Activated CD8-positive, alpha-beta T cell treated with anti-CD3 and anti-CD28 coated beads for 36 hours (primary cell): ENCODE data around the gene ME3. TPM values are rescaled to one million over a fixed set of nuclear protein-coding genes. Genes with fewer than 3 reads are reported as not detected.

ENCODE experiments used
- ATAC-seq: fragments of 200-7000 bp; cut with Tn5 transposase; one replicate; pipeline ENCODE4 v1.10.0; 2021; ENCODE audit warnings: mild to moderate bottlenecking, moderate library complexity
- CTCF ChIA-PET: fragments of 350-600 bp; sonication (Branson Sonifier 250); formaldehyde crosslinking; loops from one replicate; lab custom pipeline; 2021; ENCODE audit warnings: antibody characterized with exemption; lab: Charles Lee
- POLR2A ChIA-PET: fragments of 350-600 bp; sonication (Branson Sonifier 250); formaldehyde crosslinking; loops from one replicate; lab custom pipeline; 2021; ENCODE audit warnings: antibody characterized with exemption; lab: Charles Lee
- DNase-seq: peaks from one replicate; pipeline ENCODE4 v3.0.0-alpha.2; 2020
- H3K27ac Mint-ChIP-seq: one replicate; pipeline ENCODE4 v1.8.0; 2021; ENCODE audit warnings: mild to moderate bottlenecking, mixed read lengths
- H3K27me3 Mint-ChIP-seq: one replicate; pipeline ENCODE4 v1.8.0; 2021; ENCODE audit warnings: mixed read lengths
- H3K36me3 Mint-ChIP-seq: one replicate; pipeline ENCODE4 v1.8.0; 2021; ENCODE audit warnings: low read depth, mixed read lengths
- H3K4me1 Mint-ChIP-seq: one replicate; pipeline ENCODE4 v1.8.0; 2021; ENCODE audit warnings: low read depth, mixed read lengths
- H3K4me3 Mint-ChIP-seq: one replicate; pipeline ENCODE4 v1.8.0; 2021; ENCODE audit warnings: mild to moderate bottlenecking, moderate library complexity, mixed read lengths
- H3K9me3 Mint-ChIP-seq: one replicate; pipeline ENCODE4 v1.8.0; 2021; ENCODE audit warnings: mixed read lengths
- intact Hi-C: fragments of 100-400 bp; cut with micrococcal nuclease; formaldehyde crosslinking; loops from one replicate; pipeline ENCODE4 v1.10.0; 2022
- total RNA-seq, 2 experiments: library from RNA; stranded (reverse); gene quantifications; one replicate each; pipeline ENCODE4 v1.2.3, GENCODE V29; 2021
- TF ChIP-seq, protein P1 (sequence below): fragments of 200-600 bp; IDR thresholded peaks from one replicate; pipeline ENCODE4 v1.8.0; 2022; ENCODE audit warnings: antibody characterized with exemption, mild to moderate bottlenecking

Gene ME3
- total RNA-seq, 2 experiments from 2014 or later: 5.0 to 6.2 TPM

DNA sequence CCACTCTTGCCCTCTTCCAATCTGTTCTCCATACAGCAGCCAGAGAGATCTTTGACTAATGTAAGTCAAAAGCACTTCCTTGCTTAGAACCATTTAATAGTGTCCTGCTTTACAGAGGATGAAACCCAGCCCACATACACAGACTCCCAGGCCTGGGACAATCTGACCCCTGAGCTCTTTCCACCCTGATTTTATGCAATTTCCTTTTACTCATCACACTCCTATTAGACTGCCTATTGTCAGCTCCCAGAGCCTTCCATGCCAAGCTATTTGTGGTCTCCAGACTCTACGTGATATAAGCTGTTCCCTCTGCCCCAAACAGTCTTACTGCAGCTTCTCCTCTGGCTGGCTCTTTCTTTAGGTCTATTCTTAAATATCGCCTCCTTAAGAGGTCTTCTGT is 28.1 kb downstream of the ME3 start:
- TF ChIP-seq, protein P1, sequence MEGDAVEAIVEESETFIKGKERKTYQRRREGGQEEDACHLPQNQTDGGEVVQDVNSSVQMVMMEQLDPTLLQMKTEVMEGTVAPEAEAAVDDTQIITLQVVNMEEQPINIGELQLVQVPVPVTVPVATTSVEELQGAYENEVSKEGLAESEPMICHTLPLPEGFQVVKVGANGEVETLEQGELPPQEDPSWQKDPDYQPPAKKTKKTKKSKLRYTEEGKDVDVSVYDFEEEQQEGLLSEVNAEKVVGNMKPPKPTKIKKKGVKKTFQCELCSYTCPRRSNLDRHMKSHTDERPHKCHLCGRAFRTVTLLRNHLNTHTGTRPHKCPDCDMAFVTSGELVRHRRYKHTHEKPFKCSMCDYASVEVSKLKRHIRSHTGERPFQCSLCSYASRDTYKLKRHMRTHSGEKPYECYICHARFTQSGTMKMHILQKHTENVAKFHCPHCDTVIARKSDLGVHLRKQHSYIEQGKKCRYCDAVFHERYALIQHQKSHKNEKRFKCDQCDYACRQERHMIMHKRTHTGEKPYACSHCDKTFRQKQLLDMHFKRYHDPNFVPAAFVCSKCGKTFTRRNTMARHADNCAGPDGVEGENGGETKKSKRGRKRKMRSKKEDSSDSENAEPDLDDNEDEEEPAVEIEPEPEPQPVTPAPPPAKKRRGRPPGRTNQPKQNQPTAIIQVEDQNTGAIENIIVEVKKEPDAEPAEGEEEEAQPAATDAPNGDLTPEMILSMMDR: no peak

GRCh38 chr11:86641537-86642261 is 30.7 kb downstream of the ME3 start:
- DNase-seq: no peak
- Mint-ChIP-seq H3K4me1 (peaks cover 18% of the 10 kb centered on the region), H3K9me3 (peaks cover 3% of the 10 kb centered on the region), H3K36me3 (no peaks in the 10 kb centered on the region), H3K27ac (no peak overlapping the region), H3K27me3 (peaks cover 13% of the 10 kb centered on the region), H3K4me3 (no peak overlapping the region)
- CTCF ChIA-PET: no interaction called here
- intact Hi-C loops: no loop called here
- POLR2A ChIA-PET: no interaction called here
- ATAC-seq: no peak
- TF ChIP-seq, protein P1: no peak

More for the DNA sequence above, 28.1 kb downstream of the ME3 start:
- ATAC-seq (no peak), DNase-seq (no peak)
- no peak overlapping the region for H3K27ac Mint-ChIP-seq
- peaks cover 4% of the 10 kb centered on the region for H3K4me1 Mint-ChIP-seq
- peaks cover 4% of the 10 kb centered on the region for H3K9me3 Mint-ChIP-seq
- CTCF ChIA-PET: no interaction called here
- H3K36me3 Mint-ChIP-seq: no peaks in the 10 kb centered on the region
- POLR2A ChIA-PET: no interaction called here
- no peak overlapping the region for H3K4me3 Mint-ChIP-seq
- intact Hi-C loops: no loop called here
- peaks cover 13% of the 10 kb centered on the region for H3K27me3 Mint-ChIP-seq

DNA sequence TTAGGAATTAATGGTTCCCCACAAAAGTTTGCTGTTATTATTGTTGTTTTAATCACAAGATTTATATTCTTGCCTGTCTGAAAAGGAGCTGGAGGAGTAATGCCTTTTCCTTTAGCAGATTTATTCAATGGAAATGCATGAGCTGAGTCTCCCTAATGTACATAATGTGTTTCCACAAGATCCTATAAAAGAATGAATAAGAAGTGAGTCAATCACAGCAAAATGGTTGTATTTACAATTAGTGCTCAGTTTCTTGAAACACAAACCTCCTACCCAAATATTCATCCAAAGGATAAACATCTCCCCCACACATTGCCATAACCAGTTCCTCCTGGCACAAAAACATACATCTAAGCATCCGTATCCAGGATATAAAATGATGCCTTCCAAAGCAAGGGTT is 33.3 kb downstream of the ME3 start:
- Mint-ChIP-seq H3K36me3 (no peaks in the 10 kb centered on the region), H3K27ac (no peak overlapping the region), H3K4me1 (peaks cover 18% of the 10 kb centered on the region), H3K9me3 (peaks cover 3% of the 10 kb centered on the region), H3K4me3 (no peak overlapping the region), H3K27me3 (peaks cover 6% of the 10 kb centered on the region)
- CTCF ChIA-PET: interaction anchor here (1.1 kb wide), 1 partner anchor 31 kb away, joined by 3 read pairs; no protein-coding TSS in a partner anchor
- POLR2A ChIA-PET: no interaction called here
- DNase-seq (no peak), ATAC-seq (no peak)
- TF ChIP-seq, protein P1: no peak
- intact Hi-C loops: no loop called here

DNA sequence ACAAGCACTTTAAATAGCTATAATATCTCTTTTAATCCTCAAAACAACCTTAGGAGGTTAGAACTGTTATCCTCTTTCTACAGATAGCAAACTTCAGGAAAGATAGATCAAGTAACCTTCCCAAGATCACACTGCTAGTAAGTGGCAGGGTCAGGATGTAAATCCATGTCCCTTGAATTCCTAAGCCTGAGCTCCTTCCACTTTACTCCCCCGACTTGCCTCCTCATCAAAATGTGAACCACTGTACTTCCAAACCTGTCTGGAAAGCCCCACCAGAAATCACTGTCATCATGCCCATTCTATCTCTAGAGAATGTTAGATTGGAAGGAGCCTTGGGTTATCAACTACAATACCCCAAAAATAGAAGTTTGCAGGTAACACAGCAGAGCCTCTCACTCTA is 33.7 kb downstream of the ME3 start:
- no peak for ATAC-seq
- CTCF ChIA-PET: interaction anchor here (0.9 to 1.1 kb wide), 3 partner anchors 14 to 38 kb away, joined by 3 to 4 read pairs (median 3); no protein-coding TSS in a partner anchor
- Mint-ChIP-seq H3K36me3 (no peaks in the 10 kb centered on the region), H3K4me1 (peaks cover 18% of the 10 kb centered on the region), H3K9me3 (peaks cover 3% of the 10 kb centered on the region), H3K27ac (no peak overlapping the region), H3K27me3 (peaks cover 7% of the 10 kb centered on the region), H3K4me3 (no peak overlapping the region)
- POLR2A ChIA-PET: no interaction called here
- DNase-seq: no peak
- TF ChIP-seq, protein P1: no peak
- intact Hi-C loops: no loop called here

DNA sequence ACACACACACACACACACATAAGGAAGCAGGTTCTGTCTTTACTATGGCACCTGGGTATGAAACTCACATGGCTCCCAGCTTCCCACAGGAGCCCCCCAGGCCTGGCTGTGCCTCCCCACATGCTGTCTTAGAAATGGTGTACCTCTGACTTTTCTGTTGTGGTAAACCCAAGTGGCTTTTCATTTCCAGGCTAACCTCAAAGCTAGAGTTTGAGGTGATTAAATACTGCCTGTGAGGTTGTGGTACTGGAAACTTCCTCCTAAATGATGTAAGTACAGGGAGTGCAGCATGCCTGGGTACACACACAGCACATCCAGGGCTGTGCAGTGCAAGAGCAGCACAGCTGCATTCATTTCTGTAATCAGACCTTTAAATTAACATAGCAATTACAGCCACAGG is 34.4 kb downstream of the ME3 start:
- Mint-ChIP-seq H3K4me3 (no peak overlapping the region), H3K27ac (no peak overlapping the region), H3K4me1 (peaks cover 22% of the 10 kb centered on the region), H3K36me3 (no peaks in the 10 kb centered on the region), H3K9me3 (peaks cover 3% of the 10 kb centered on the region), H3K27me3 (peaks cover 13% of the 10 kb centered on the region)
- peak; percentile 86 for ATAC-seq
- CTCF ChIA-PET: interaction anchor here (0.9 to 1.1 kb wide), 2 partner anchors 14 to 39 kb away, joined by 3 to 4 read pairs; no protein-coding TSS in a partner anchor
- peak; percentile 45 for DNase-seq
- TF ChIP-seq, protein P1: no peak
- POLR2A ChIA-PET: no interaction called here
- intact Hi-C loops: no loop called here
